NCI-H2081 (cell line): ENCODE data around the gene GON7.
"Not testable (repeated sequence)": the region's sequence is repeated elsewhere in the genome, so short reads cannot be mapped to it uniquely, and the experiment has no call there.

Experiments
- DNase-seq, 2 experiments: peaks; one replicate each; lab custom pipeline; 2025; lab: John Stamatoyannopoulos, UW

GON7 gene

GRCh38 chr14:93199031-93199430, 7.8 kb downstream of the GON7 start:
- no peak for DNase-seq

- DNase-seq: no peak
These were observed 11.4 kb downstream of the GON7 start for GRCh38 chr14:93195316-93195999.

GRCh38 chr14:93186956-93187355, 19.9 kb downstream of the GON7 start:
- no peak for DNase-seq

- no peak for DNase-seq
These were observed 20.4 kb downstream of the GON7 start for GRCh38 chr14:93186466-93186865.

GRCh38 chr14:93185349-93185720, 21.5 kb downstream of the GON7 start:
- DNase-seq: no peak

GRCh38 chr14:93184391-93185348, 22.2 kb downstream of the GON7 start, which contains the start of the genes LYSET and MOAP1:
Gene LYSET, plus strand, starts transcription at chr14:93185317. Its CDS starts 89 bp downstream, at chr14:93185406.
Gene MOAP1, minus strand, starts transcription at chr14:93184897. Its CDS starts 655 bp downstream, at chr14:93184242.
- DNase-seq: peak; percentile 88 to 90

GRCh38 chr14:93183596-93184317, 23.1 kb downstream of the GON7 start:
- peak in 1 of 2 experiments; percentile 9 for DNase-seq

GRCh38 chr14:93175492-93175891, 31.4 kb downstream of the GON7 start:
- DNase-seq: no peak

GRCh38 chr14:93174731-93175130, 32.1 kb downstream of the GON7 start:
- not testable (repeated sequence) for DNase-seq

GRCh38 chr14:93173943-93174395, 32.9 kb downstream of the GON7 start:
- no peak for DNase-seq

- DNase-seq: no peak
These were observed 35.5 kb downstream of the GON7 start for GRCh38 chr14:93171376-93171775.

GRCh38 chr14:93170141-93170540, 36.7 kb downstream of the GON7 start:
- DNase-seq: not testable (repeated sequence)

GRCh38 chr14:93169619-93170018, 37.2 kb downstream of the GON7 start:
- not testable (repeated sequence) for DNase-seq

GRCh38 chr14:93168610-93169009, 38.3 kb downstream of the GON7 start:
- not testable (repeated sequence) for DNase-seq

- DNase-seq: not testable (repeated sequence)
These were observed 41.3 kb downstream of the GON7 start for GRCh38 chr14:93165271-93166265.

- DNase-seq: no peak
These were observed 43.3 kb downstream of the GON7 start for GRCh38 chr14:93163564-93163963.

GRCh38 chr14:93161411-93161940, 45.4 kb downstream of the GON7 start:
- no peak for DNase-seq

- DNase-seq: peak; percentile 36 to 37
These were observed 46.5 kb downstream of the GON7 start for GRCh38 chr14:93160353-93160801.

- DNase-seq: not testable (repeated sequence)
These were observed 47.1 kb downstream of the GON7 start for GRCh38 chr14:93159625-93160352.

- not testable (repeated sequence) for DNase-seq
These were observed 48.5 kb downstream of the GON7 start for GRCh38 chr14:93158349-93158748.
